Gastroesophageal sphincter (tissue), 4 donors: ENCODE measurements around the gene SLITRK5. TPM values are rescaled to one million over a fixed set of nuclear protein-coding genes. Genes with fewer than 3 reads are reported as not detected.

ENCODE experiments used
- ATAC-seq: fragments of 150-250 bp; one replicate; pipeline ENCODE4 v1.9.1; 2016; ENCODE audit warnings: mild to moderate bottlenecking, moderate library complexity
- H3K27ac ChIP-seq, 4 donors: fragments of 200-600 bp; sonication (generic) in 3 of 4; 1 replicate in 3 of 4; 2 replicates in 1 of 4; pipeline ENCODE4 v1.5.1; 2016 to 2019
- H3K27me3 ChIP-seq: fragments of 200-600 bp; sonication (generic); one replicate; pipeline ENCODE4 v1.5.1; 2019
- H3K36me3 ChIP-seq, 2 donors: fragments of 200-600 bp; sonication (generic); one replicate each; pipeline ENCODE4 v1.5.1; 2019; ENCODE audit warnings: control low read depth in 1 of 2
- H3K4me1 ChIP-seq, 3 donors: fragments of 200-600 bp; sonication (generic); 1 replicate in 2 of 3; 2 replicates in 1 of 3; pipeline ENCODE4 v1.5.1; 2016 to 2019; ENCODE audit warnings: control low read depth in 2 of 3
- H3K4me3 ChIP-seq, 2 donors: fragments of 200-600 bp; sonication (generic); one replicate each; pipeline ENCODE4 v1.5.1; 2019; ENCODE audit warnings: mild to moderate bottlenecking in 1 of 2, moderate library complexity in 1 of 2
- H3K9me3 ChIP-seq, 3 donors: fragments of 200-600 bp; sonication (generic); one replicate each; pipeline ENCODE4 v1.5.1; 2017 to 2019; ENCODE audit warnings: control low read depth in 2 of 3
- CTCF ChIP-seq, 4 experiments: fragments of 200-600 bp in 2 of 4; fragments of 450-650 bp in 2 of 4; sonication (generic) in 1 of 4; IDR thresholded peaks; one replicate each; pipeline ENCODE4 v1.5.1; 2017 to 2019; ENCODE audit warnings: antibody characterized with exemption in 4 of 4, mild to moderate bottlenecking in 2 of 4, moderate library complexity in 2 of 4
- EP300 ChIP-seq: sonication (generic); formaldehyde crosslinking; IDR thresholded peaks from one replicate; pipeline ENCODE4 v1.6.1; 2017; ENCODE audit warnings: antibody characterized with exemption, mild to moderate bottlenecking
- POLR2A ChIP-seq, 2 donors: fragments of 450-650 bp; IDR thresholded peaks; one replicate each; pipeline ENCODE4 v1.6.1; 2017; ENCODE audit warnings: antibody characterized with exemption in 2 of 2, mild to moderate bottlenecking in 2 of 2, moderate library complexity in 1 of 2
- POLR2AphosphoS5 ChIP-seq: sonication (generic); formaldehyde crosslinking; IDR thresholded peaks from one replicate; pipeline ENCODE4 v1.6.1; 2017; ENCODE audit warnings: antibody characterized with exemption
- WGBS, 2 donors: methylation state at CpG; one replicate each; pipeline ENCODE4 v1.1.5; 2018; ENCODE audit warnings: low coverage in 1 of 2; 5-methylcytosine and 5-hydroxymethylcytosine counted together
- total RNA-seq, 4 donors: library from RNA; depleted of rRNA; stranded (reverse); fragments of >200 nt; gene quantifications; one replicate each; pipeline ENCODE4 v1.1.0, GENCODE V29; 2016

Gene SLITRK5
- total RNA-seq, 4 donors from 2014 or later = 0.25 to 0.54 (median 0.41) TPM

GRCh38 chr13:87709947-87710346, 38.8 kb downstream of the SLITRK5 start:
- Histone ChIP-seq H3K4me3 (no peak overlapping the region), H3K4me1 (no peaks in the 10 kb centered on the region), H3K9me3 (no peaks in the 10 kb centered on the region), H3K36me3 (no peaks in the 10 kb centered on the region), H3K27me3 (no peaks in the 10 kb centered on the region), H3K27ac (no peak overlapping the region)
- no peak for ATAC-seq
- WGBS, 2 donors = 33% methylated on average over 1 of the region's 1 CpG; no CpG with 5 or more reads in 1 of the 2 donors
- TF ChIP-seq POLR2A (IDR thresholded peaks at IDR 0.05) (no peak), CTCF (IDR thresholded peaks at IDR 0.05) (no peak), EP300 (no peak), POLR2AphosphoS5 (no peak)

DNA sequence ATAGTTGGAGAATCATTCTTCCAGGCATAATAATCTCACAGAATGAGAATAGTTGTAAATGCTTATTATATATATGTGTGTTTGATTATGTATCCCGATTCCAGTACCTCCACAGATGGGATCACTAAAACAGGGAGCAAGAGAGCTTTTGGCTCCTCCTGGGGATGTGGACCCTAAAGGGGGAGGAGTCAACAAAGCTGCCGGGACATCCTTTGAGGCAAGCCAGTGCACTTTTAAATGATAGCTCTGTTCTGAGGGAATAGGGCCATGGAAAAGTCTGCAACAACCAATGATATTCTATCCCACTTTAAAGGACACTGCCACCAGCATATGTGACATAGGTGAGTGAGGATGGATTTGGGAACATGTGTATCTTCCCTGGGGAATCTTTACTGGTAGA, 40.8 kb downstream of the SLITRK5 start:
- Histone ChIP-seq H3K4me3 (no peak overlapping the region), H3K4me1 (no peaks in the 10 kb centered on the region), H3K27me3 (no peaks in the 10 kb centered on the region), H3K36me3 (no peaks in the 10 kb centered on the region), H3K27ac (no peak overlapping the region), H3K9me3 (no peaks in the 10 kb centered on the region)
- 37 to 43% methylated on average over 2 of the region's 2 CpGs for WGBS, 2 donors
- no peak for ATAC-seq
- no peak for TF ChIP-seq EP300
